Karpas-422 (cell line): ENCODE results near the gene MGAM2. TPM values are rescaled to one million over a fixed set of nuclear protein-coding genes. Genes with fewer than 3 reads are reported as not detected.

Experiments
- DNase-seq: peaks from one replicate; pipeline ENCODE4 v3.0.0-alpha.2; 2015
- H2AFZ ChIP-seq: fragments of 200-600 bp; sonication (generic); 2 replicates; pipeline ENCODE4 v1.6.1; 2014; ENCODE audit warnings: antibody characterized with exemption, low read length, mixed read lengths
- H3K27ac ChIP-seq: fragments of 200-600 bp; sonication (generic); 2 replicates; pipeline ENCODE4 v1.5.1; 2014; ENCODE audit warnings: mild to moderate bottlenecking, low read length, moderate library complexity
- H3K27me3 ChIP-seq: fragments of 200-600 bp; sonication (generic); 2 replicates; pipeline ENCODE4 v1.6.1; 2014; ENCODE audit warnings: low read length, mixed read lengths
- H3K36me3 ChIP-seq: fragments of 200-600 bp; sonication (generic); 2 replicates; pipeline ENCODE4 v1.6.1; 2014; ENCODE audit warnings: low read length, mixed read lengths; ENCODE audit not compliant: insufficient read depth
- H3K4me1 ChIP-seq: fragments of 200-600 bp; sonication (generic); 2 replicates; pipeline ENCODE4 v1.6.1; 2014; ENCODE audit warnings: mild to moderate bottlenecking, low read length, mixed read lengths
- H3K4me2 ChIP-seq: fragments of 200-600 bp; sonication (generic); 2 replicates; pipeline ENCODE4 v1.6.1; 2014; ENCODE audit warnings: low read length, low read depth, mild to moderate bottlenecking; ENCODE audit not compliant: poor library complexity, severe bottlenecking
- H3K4me3 ChIP-seq: fragments of 200-600 bp; sonication (generic); 2 replicates; pipeline ENCODE4 v1.5.1; 2014; ENCODE audit warnings: mild to moderate bottlenecking, antibody characterized with exemption, low read length, mixed read lengths
- H3K79me2 ChIP-seq: fragments of 200-600 bp; sonication (generic); 2 replicates; pipeline ENCODE4 v1.6.1; 2014; ENCODE audit warnings: mild to moderate bottlenecking, low read length, mixed read lengths
- H3K9ac ChIP-seq: fragments of 200-600 bp; sonication (generic); 2 replicates; pipeline ENCODE4 v1.6.0; 2014; ENCODE audit warnings: low read length
- H3K9me2 ChIP-seq: fragments of 200-600 bp; sonication (generic), shearing (Covaris generic); replicated peaks from 2 replicates; pipeline ENCODE4 v1.6.0; 2014; ENCODE audit warnings: mild to moderate bottlenecking, low read length, moderate library complexity; ENCODE audit not compliant: insufficient read depth
- H3K9me3 ChIP-seq: fragments of 300-700, 200-600 bp; sonication (generic); 2 replicates; pipeline ENCODE4 v1.6.1; 2014; ENCODE audit warnings: low read length, mixed read lengths
- H4K20me1 ChIP-seq: fragments of 200-600 bp; sonication (generic); 2 replicates; pipeline ENCODE4 v1.6.1; 2014; ENCODE audit warnings: mild to moderate bottlenecking, antibody characterized with exemption, low read length, low read depth; ENCODE audit not compliant: insufficient read depth
- total RNA-seq: library from RNA; depleted of rRNA; stranded (reverse); fragments of >200 nt; shearing (Covaris generic); gene quantifications from 2 replicates; pipeline ENCODE4 v1.2.3, GENCODE V29; 2014; ENCODE audit warnings: low replicate concordance

MGAM2 gene
- total RNA-seq, 1 experiment from 2014 or later = not detected

GRCh38 chr7:142130267-142130666 is 18.7 kb downstream of the MGAM2 start:
- Histone ChIP-seq H3K4me1 (no peaks in the 10 kb centered on the region), H3K9ac (no peak overlapping the region), H3K27me3 (no peaks in the 10 kb centered on the region), H3K9me3 (no peaks in the 10 kb centered on the region), H3K36me3 (no peaks in the 10 kb centered on the region), H3K4me3 (no peak overlapping the region), H3K79me2 (no peaks in the 10 kb centered on the region), H4K20me1 (no peaks in the 10 kb centered on the region), H3K27ac (no peak overlapping the region), H2AFZ (no peak overlapping the region), H3K4me2 (no peak overlapping the region), H3K9me2 (no peaks in the 10 kb centered on the region)
- no peak for DNase-seq

DNA sequence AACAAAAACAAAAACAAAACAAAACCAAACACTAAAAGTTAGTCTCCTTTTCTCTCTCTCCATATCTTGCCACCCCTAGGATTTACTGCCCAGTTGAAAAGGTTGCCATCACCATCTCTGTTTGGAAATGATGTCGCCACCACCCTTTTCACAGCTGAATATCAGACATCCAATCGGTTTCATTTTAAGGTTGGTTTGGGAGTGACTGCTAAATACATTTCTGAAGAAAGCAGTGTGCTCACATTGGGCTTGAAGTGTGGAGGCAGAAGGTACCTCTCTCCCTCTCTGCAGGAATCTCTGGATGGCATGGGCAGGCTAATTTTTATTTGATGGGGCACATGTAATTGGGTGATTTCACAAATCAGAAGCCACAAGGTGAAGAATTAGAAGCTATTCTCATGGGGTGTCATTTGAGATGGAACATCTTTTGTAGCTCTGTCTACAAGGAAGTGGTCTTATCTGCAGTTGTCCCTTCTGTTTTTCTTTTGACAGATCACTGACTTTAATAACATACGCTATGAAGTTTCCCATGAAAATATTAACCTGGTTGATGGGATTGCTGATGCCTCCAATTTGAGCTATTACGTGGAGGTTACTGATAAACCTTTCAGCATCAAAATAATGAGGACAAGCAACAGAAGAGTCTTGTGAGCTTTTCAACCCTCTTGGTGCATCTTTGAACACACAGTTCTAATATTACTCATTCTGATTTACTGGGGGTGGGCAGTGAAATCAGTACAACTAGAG is 20.1 kb downstream of the MGAM2 start:
- Histone ChIP-seq H3K9ac (no peak overlapping the region), H3K4me2 (no peak overlapping the region), H3K4me1 (no peaks in the 10 kb centered on the region), H3K79me2 (no peaks in the 10 kb centered on the region), H3K36me3 (no peaks in the 10 kb centered on the region), H3K27me3 (no peaks in the 10 kb centered on the region), H3K9me2 (no peaks in the 10 kb centered on the region), H3K27ac (no peak overlapping the region), H2AFZ (no peak overlapping the region), H3K4me3 (no peak overlapping the region), H3K9me3 (no peaks in the 10 kb centered on the region), H4K20me1 (no peaks in the 10 kb centered on the region)
- no peak for DNase-seq

DNA sequence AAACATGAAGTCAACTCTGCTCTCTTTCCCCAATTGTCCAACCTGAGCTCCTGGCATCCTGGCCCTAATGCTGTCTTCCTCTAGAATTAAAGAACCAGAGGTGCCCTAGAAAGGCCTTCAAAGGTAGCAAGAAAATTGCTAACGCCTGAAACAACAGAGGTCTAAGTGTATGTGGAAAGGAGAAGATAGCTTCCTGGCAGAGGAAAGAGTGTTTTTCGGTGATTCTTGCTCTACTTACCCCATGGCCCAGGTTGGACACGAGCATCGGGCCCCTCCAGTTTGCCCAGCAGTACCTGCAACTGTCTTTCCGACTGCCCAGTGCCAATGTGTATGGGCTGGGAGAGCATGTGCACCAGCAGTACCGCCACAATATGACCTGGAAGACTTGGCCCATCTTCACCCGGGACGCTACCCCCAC is 22.2 kb downstream of the MGAM2 start:
- no peaks in the 10 kb centered on the region for H3K36me3 ChIP-seq
- H3K79me2 ChIP-seq = no peaks in the 10 kb centered on the region
- H3K9me2 ChIP-seq = no peaks in the 10 kb centered on the region
- no peaks in the 10 kb centered on the region for H3K27me3 ChIP-seq
- H3K4me2 ChIP-seq = no peak overlapping the region
- no peak overlapping the region for H2AFZ ChIP-seq
- DNase-seq = no peak
- no peak overlapping the region for H3K4me3 ChIP-seq
- no peak overlapping the region for H3K27ac ChIP-seq
- no peaks in the 10 kb centered on the region for H4K20me1 ChIP-seq
- no peaks in the 10 kb centered on the region for H3K9me3 ChIP-seq
- H3K9ac ChIP-seq = no peak overlapping the region
- no peaks in the 10 kb centered on the region for H3K4me1 ChIP-seq

GRCh38 chr7:142134909-142135308 is 23.4 kb downstream of the MGAM2 start:
- Histone ChIP-seq H2AFZ (no peak overlapping the region), H3K79me2 (no peaks in the 10 kb centered on the region), H3K4me3 (no peak overlapping the region), H3K9me2 (no peaks in the 10 kb centered on the region), H3K4me2 (no peak overlapping the region), H3K9me3 (no peaks in the 10 kb centered on the region), H3K27ac (no peak overlapping the region), H3K36me3 (no peaks in the 10 kb centered on the region), H3K9ac (no peak overlapping the region), H4K20me1 (no peaks in the 10 kb centered on the region), H3K27me3 (no peaks in the 10 kb centered on the region), H3K4me1 (no peaks in the 10 kb centered on the region)
- no peak for DNase-seq

- H3K79me2 ChIP-seq = no peaks in the 10 kb centered on the region
- no peak overlapping the region for H3K9ac ChIP-seq
- H3K9me2 ChIP-seq = no peaks in the 10 kb centered on the region
- no peaks in the 10 kb centered on the region for H3K4me1 ChIP-seq
- no peak overlapping the region for H2AFZ ChIP-seq
- no peak for DNase-seq
- H3K27me3 ChIP-seq = no peaks in the 10 kb centered on the region
- no peak overlapping the region for H3K27ac ChIP-seq
- no peak overlapping the region for H3K4me2 ChIP-seq
- no peaks in the 10 kb centered on the region for H3K36me3 ChIP-seq
- H3K4me3 ChIP-seq = no peak overlapping the region
- H3K9me3 ChIP-seq = no peaks in the 10 kb centered on the region
- no peaks in the 10 kb centered on the region for H4K20me1 ChIP-seq
Measured at GRCh38 chr7:142138996-142139395, 27.5 kb downstream of the MGAM2 start.

DNA sequence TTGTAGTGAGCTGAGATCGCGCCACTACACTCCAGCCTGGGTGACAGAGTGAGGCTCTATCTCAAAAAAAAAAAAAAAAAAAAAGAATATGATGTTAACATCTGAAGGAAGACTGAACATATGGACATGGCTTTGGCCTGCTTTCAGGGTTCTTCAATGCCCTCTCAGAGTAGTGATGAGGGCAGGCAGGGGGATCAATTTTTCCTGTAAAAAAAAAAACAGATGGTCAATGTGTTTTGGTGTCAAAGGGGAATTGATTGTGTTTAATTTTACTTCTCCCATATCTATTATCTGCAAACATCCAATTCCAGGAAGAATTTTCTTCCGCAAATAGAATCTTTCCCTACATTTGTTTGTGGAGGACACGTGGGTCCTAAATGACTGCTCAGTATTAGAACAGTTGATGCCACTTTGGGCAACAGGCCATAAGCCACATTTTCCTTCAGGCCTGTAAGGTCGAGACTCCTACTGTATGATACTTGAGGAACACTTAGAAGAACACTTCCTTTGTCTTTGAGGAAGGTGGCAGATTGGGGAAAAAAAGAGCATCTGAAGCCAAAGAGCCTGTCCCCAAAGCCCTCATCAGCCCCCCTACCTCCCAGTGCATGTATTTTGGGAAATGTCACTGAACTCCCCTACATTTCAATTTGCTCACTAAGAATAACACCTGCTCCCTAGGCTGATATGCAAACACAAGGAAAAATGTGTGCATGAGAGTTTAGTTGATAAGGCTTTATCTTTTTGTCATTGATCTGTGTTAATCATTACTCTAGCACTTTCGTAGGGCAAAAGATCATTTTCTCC is 28.3 kb downstream of the MGAM2 start:
- no peak overlapping the region for H3K27ac ChIP-seq
- no peaks in the 10 kb centered on the region for H3K9me3 ChIP-seq
- DNase-seq = no peak
- no peak overlapping the region for H3K4me3 ChIP-seq
- no peak overlapping the region for H3K9ac ChIP-seq
- no peak overlapping the region for H2AFZ ChIP-seq
- no peaks in the 10 kb centered on the region for H4K20me1 ChIP-seq
- no peak overlapping the region for H3K4me2 ChIP-seq
- H3K79me2 ChIP-seq = no peaks in the 10 kb centered on the region
- no peaks in the 10 kb centered on the region for H3K36me3 ChIP-seq
- H3K4me1 ChIP-seq = no peaks in the 10 kb centered on the region
- no peaks in the 10 kb centered on the region for H3K9me2 ChIP-seq
- H3K27me3 ChIP-seq = no peaks in the 10 kb centered on the region

DNA sequence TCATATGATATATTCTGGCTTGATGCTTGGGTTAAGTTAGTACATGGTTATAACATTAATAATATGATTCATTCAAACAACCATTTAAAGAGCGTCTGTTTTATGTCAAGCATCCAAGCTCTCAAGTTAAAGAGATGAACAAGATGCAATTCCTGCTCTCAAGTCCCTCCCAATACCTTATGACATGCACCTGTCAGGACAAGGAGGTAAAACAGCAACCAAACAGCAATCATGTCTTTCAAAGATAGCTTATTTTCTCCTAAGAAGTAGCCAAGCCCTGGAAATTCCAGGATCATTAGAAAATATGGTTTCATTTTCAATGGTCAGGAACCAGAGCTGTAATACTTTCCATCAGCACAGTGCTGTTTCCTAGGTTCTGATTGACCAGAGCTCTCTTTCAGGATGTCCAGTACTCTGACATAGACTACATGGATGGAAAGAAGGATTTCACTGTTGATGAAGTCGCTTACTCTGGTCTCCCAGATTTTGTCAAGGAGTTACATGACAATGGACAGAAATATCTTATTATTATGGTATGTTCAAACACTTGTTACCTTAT is 29.0 kb downstream of the MGAM2 start:
- Histone ChIP-seq H3K9me2 (no peaks in the 10 kb centered on the region), H3K79me2 (no peaks in the 10 kb centered on the region), H3K27ac (no peak overlapping the region)

GRCh38 chr7:142142702-142143101 is 31.2 kb downstream of the MGAM2 start:
- Histone ChIP-seq H3K4me3 (no peak overlapping the region), H3K9me3 (no peaks in the 10 kb centered on the region), H3K27ac (no peak overlapping the region), H2AFZ (no peak overlapping the region), H4K20me1 (no peaks in the 10 kb centered on the region), H3K9ac (no peak overlapping the region), H3K36me3 (no peaks in the 10 kb centered on the region), H3K4me2 (no peak overlapping the region), H3K79me2 (no peaks in the 10 kb centered on the region), H3K9me2 (no peaks in the 10 kb centered on the region), H3K27me3 (no peaks in the 10 kb centered on the region), H3K4me1 (no peaks in the 10 kb centered on the region)
- DNase-seq = no peak

More for the DNA sequence above, 29.0 kb downstream of the MGAM2 start:
- H3K36me3 ChIP-seq = no peaks in the 10 kb centered on the region
- no peaks in the 10 kb centered on the region for H3K9me3 ChIP-seq
- no peak overlapping the region for H3K4me3 ChIP-seq
- no peaks in the 10 kb centered on the region for H4K20me1 ChIP-seq
- H2AFZ ChIP-seq = no peak overlapping the region
- DNase-seq = no peak
- no peak overlapping the region for H3K4me2 ChIP-seq
- H3K27me3 ChIP-seq = no peaks in the 10 kb centered on the region
- H3K9ac ChIP-seq = no peak overlapping the region
- no peaks in the 10 kb centered on the region for H3K4me1 ChIP-seq
